HG03354 (cell line): ENCODE measurements around the gene GRIK4.
"Not testable (repeated sequence)": the region's sequence is repeated elsewhere in the genome, so short reads cannot be mapped to it uniquely, and the experiment has no call there.

Experiments
- ATAC-seq: cut with Tn5 transposase; IDR thresholded peaks from one replicate; pipeline ENCODE4 v1.9.1; 2021; ENCODE audit warnings: mild to moderate bottlenecking; ENCODE audit not compliant: unreplicated experiment, poor library complexity, severe bottlenecking

Gene GRIK4

DNA sequence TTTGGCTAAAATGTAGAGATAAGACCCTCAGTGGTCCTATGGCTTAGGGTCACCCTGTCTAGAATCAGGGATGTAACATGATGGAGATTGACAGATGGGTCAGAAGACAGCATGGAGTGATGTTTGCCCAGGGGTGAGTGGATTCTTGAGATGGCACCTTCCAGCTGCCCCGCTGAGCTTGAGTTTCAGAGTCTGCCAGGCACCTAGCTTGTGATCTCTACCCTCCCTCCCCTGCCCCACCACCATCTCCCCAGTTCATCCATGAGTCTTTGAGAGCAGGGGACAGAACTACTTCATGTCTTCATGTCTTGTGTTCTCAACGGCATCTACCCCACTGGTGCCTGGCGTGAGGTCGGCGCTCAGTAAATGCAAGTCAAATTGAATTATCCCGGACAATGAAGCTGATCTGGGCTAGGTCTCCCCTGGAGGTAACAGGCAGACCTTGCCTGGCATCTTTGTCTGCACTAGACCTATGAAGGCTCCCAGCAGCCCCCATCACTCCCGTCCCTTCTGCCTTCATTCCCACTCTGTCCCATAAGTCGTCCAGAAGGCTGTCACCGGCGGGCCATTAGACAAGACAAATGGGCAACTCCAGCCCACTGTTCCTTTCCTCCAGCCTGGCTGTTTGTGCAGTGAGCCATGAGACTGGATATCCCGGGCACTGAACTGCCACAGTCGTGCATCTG lies 273.2 kb downstream of the GRIK4 start:
- ATAC-seq = no peak

- no peak for ATAC-seq
Measured at GRCh38 chr11:120785576-120785975, 274.0 kb downstream of the GRIK4 start.

DNA sequence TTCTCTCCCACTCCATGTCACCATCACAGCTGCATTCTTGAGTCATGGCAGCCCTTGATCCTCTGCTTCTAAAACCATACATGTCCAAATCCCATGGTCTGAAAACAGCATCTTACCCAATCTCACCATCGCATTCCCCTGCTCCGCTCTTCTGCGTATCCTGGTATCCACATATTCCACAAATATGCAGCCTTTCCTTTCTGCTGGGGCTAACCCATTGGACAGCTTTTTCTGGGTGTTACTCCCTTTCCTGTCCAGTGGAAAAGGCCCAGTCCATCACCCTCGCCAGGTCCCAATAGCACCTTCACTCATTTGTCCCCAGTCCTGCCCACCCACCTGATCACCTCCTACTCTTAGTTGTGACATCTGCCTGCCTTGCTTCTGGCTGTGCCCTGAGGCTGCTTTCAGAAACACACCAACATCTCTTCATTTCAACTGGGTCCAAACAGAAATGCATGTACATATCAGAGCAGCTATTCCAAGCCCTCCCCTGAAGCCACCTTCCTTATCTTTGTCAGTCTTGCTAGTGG lies 274.7 kb downstream of the GRIK4 start:
- ATAC-seq = no peak

DNA sequence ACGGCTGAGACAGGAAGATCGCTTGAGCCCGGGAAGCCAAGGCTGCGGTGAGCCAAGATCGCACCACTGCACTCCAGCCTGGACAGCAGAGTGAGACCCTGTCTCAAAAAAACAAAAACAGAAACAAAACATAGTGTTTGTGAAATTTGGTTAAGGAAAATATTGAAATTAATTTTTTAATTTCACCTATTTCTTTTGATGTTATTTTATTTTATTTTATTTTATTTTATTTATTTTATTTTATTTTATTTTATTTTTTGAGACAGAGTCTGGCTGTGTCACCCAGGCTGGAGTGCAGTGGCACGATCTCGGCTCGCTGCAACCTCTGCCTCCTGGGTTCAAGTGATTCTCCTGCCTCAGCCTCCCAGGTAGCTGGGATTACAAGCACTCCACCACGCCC lies 275.7 kb downstream of the GRIK4 start:
- ATAC-seq = not testable (repeated sequence)

DNA sequence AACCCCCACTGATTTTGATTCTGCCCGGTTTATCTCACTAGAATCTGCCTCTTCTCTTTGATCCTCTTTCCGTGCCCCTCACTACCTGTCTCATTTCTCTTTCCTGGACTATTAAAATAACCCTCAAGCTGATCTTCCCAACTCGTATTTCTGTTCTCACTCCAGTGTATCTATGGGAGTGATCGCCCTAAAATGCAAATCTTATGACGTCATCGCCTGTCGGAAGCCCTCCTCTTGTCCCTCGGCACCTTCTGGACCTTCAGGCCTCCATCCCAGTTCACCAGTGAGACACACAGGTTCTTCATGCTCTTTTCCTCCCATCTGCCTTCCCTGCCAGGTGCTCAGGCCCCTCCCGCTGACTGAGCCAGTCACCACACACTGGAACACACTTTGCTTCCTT lies 277.8 kb downstream of the GRIK4 start:
- ATAC-seq = no peak

- ATAC-seq = no peak
Measured at GRCh38 chr11:120792306-120792705, 280.8 kb downstream of the GRIK4 start.

GRCh38 chr11:120793150-120793549 lies 281.6 kb downstream of the GRIK4 start:
- ATAC-seq = no peak

GRCh38 chr11:120793806-120794479 lies 282.4 kb downstream of the GRIK4 start:
- ATAC-seq = no peak

GRCh38 chr11:120794748-120795147 lies 283.2 kb downstream of the GRIK4 start:
- no peak for ATAC-seq

DNA sequence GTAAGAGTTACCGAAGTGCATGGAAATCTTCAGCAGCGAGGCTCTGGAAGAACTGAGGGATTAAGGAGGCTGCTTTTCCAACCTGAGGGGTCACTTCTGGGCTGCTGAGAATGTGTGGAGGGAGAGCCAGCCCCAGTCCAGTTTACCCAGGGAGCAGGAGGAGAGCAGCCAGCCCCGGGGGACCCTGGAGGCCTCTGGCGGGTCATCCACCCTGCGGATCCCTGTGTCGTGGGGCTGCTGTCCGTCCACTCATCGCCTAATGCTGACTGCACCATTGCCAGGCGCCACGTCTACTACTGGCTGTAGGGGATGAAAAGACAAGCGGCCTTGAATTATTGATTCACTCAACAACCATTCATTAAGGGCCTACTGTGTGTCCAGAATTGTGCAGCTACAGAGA lies 283.6 kb downstream of the GRIK4 start:
- ATAC-seq = no peak

GRCh38 chr11:120797143-120797542 lies 285.6 kb downstream of the GRIK4 start:
- ATAC-seq = no peak

DNA sequence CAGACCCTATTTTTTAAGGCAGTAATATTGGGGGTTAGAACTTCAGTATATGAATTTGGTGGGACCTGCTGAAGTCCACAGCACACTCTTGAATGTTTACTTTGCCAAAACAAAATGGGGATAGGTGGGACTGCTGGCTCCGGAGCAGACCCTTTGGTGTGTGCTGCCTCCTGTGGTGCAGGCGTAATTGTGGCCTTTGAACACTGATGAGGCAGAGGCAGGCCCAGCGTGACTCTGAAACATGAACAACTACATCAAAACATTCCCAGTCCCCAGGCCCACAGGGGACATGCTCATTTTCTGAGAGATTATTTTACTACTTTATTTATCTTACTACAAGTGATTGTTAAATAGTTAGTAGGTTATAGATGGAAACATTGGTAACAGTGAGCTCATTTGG lies 287.3 kb downstream of the GRIK4 start:
- no peak for ATAC-seq

DNA sequence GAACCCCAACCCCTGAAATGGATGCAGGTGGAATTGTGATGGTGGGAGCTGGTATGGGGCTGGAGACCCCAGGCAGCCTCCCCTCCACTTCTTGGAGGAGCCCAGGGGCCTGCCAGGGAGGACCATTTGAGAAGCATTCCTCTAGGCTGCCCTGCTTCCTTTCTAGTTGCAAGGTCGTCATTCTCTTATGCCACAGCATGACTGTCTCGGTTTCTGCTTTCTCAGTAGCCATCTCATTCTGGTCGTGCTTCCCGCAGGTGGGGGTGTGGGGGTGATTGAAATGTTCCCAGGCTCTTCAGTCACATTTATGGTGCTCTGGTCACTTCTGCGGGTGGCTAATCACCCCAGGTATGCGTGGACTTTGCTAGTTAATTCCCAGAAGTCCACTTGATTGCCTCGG lies 288.7 kb downstream of the GRIK4 start:
- no peak for ATAC-seq

GRCh38 chr11:120801801-120802689 lies 290.5 kb downstream of the GRIK4 start:
- ATAC-seq = no peak

- no peak for ATAC-seq
Measured at GRCh38 chr11:120805960-120806555, 294.5 kb downstream of the GRIK4 start.

GRCh38 chr11:120807414-120808150 lies 296.0 kb downstream of the GRIK4 start:
- ATAC-seq = no peak

GRCh38 chr11:120808616-120809050 lies 297.1 kb downstream of the GRIK4 start:
- ATAC-seq = no peak

- no peak for ATAC-seq
Measured at GRCh38 chr11:120810251-120810650, 298.7 kb downstream of the GRIK4 start.

DNA sequence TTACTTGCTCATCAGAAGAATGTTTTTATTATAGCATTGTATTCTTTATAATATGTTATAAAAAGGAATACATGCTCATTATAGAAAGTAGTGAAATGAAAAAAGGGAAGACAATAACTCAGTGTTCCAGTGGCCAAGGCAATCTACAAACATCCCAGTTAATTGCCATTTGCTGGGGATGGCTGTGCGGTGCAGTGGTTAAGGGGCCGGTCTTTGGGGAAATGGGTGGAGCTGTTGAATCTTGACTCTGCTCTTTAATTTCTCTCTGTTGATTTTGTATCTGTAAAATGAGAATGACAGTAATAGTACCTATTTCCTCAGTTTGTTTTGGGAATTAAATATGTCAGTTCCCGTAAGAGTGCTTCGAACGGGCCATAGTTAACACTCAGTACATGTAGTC lies 299.7 kb downstream of the GRIK4 start:
- no peak for ATAC-seq
